A549 (cell line): ENCODE results near the gene IFT27.
"Not testable (repeated sequence)": the region's sequence is repeated elsewhere in the genome, so short reads cannot be mapped to it uniquely, and the experiment has no call there.

Source experiments
- EP300 ChIP-seq, 2 experiments: fragments of >200 bp; sonication (Bioruptor Twin); formaldehyde crosslinking; IDR thresholded peaks; 2 replicates in 1 of 2; 3 replicates in 1 of 2; pipeline ENCODE4 v1.6.1; 2016 to 2017
- HOXB5 ChIP-seq: fragments of 250-450 bp; sonication (Bioruptor Pico); IDR thresholded peaks from 2 replicates; pipeline ENCODE4 v1.5.0; 2020; ENCODE audit warnings: mild to moderate bottlenecking, moderate library complexity

- TF ChIP-seq HOXB5; EP300 (IDR thresholded peaks at IDR 0.05): not testable (repeated sequence)
Observed at GRCh38 chr22:36754881-36755280, 21.0 kb downstream of the IFT27 start.
